K562 (cell line): ENCODE results near the gene C20orf141. TPM values are rescaled to one million over a fixed set of nuclear protein-coding genes. Genes with fewer than 3 reads are reported as not detected.

Experiments
- ATAC-seq: fragments of 200-7000 bp; cut with Tn5 transposase; 3 replicates; pipeline ENCODE4 v1.9.1; 2020; ENCODE audit warnings: moderate library complexity
- BruUV-seq: library from RNA; stranded (reverse); fragments of 400-500 nt; replicated peaks from 2 replicates; lab custom pipeline; 2021; lab: Mats Ljungman, UMichigan
- CTCF ChIA-PET: fragments of 300-600 bp; formaldehyde crosslinking; extraction: SDS; loops from one replicate; lab custom pipeline; 2021; ENCODE audit warnings: low intra/inter-chr PET ratio; lab: Yijun Ruan, JAX
- POLR2A ChIA-PET: fragments of 300-600, 350-650 bp; sonication (Branson Sonifier 250); formaldehyde crosslinking; extraction: SDS; loops from one replicate; lab custom pipeline; 2021; ENCODE audit warnings: antibody characterized with exemption, inconsistent platforms; lab: Yijun Ruan, JAX
- DNase-seq, 4 experiments: peaks; one replicate each; pipeline versions ENCODE4 v3.0.0 to v3.0.0-alpha.2; 2011 to 2018; ENCODE audit warnings: low spot score in 3 of 4, mixed read lengths in 3 of 4; ENCODE audit errors: extremely low read depth in 1 of 4
- FAIRE-seq: peaks from 2 replicates; lab custom pipeline; 2011; peaks lifted over from hg19 to GRCh38; lab: Jason Lieb, UNC
- H2AFZ ChIP-seq: 2 replicates; pipeline ENCODE4 v1.6.0; 2011; ENCODE audit warnings: low read depth, low read length, control low read depth, inconsistent platforms
- H3K27ac ChIP-seq: fragments of 200-600 bp; 3 replicates; pipeline ENCODE4 v1.8.0; 2011; ENCODE audit warnings: low read depth, mild to moderate bottlenecking, control low read depth, inconsistent platforms, low read length, moderate library complexity, mixed read lengths; ENCODE audit errors: extremely low read depth
- H3K27me3 ChIP-seq, 2 experiments: fragments of 300-600 bp in 1 of 2; 2 replicates in 1 of 2; 3 replicates in 1 of 2; pipeline versions ENCODE4 v1.6.0 to v1.8.0; 2011; ENCODE audit warnings: inconsistent platforms in 2 of 2, low read length in 2 of 2, mild to moderate bottlenecking in 1 of 2, mixed read lengths in 1 of 2, moderate library complexity in 1 of 2; ENCODE audit not compliant: control insufficient read depth in 2 of 2, insufficient read depth in 2 of 2
- H3K36me3 ChIP-seq: fragments of 300-600 bp; 3 replicates; pipeline ENCODE4 v1.8.0; 2011; ENCODE audit warnings: mild to moderate bottlenecking, low read length, inconsistent platforms; ENCODE audit not compliant: control insufficient read depth, insufficient read depth
- H3K4me1 ChIP-seq, 2 experiments: fragments of 200-600 bp in 1 of 2; replicated peaks in 1 of 2; 2 replicates in 1 of 2; 3 replicates in 1 of 2; pipeline versions ENCODE4 v1.5.1 to v1.8.0; 2011; ENCODE audit warnings: inconsistent platforms in 2 of 2, low read length in 2 of 2, mild to moderate bottlenecking in 1 of 2, mixed read lengths in 1 of 2, moderate library complexity in 1 of 2; ENCODE audit not compliant: control insufficient read depth in 2 of 2, insufficient read depth in 2 of 2
- H3K4me2 ChIP-seq: 2 replicates; pipeline ENCODE4 v1.6.1; 2011; ENCODE audit warnings: low read length, control low read depth, inconsistent platforms, mixed read lengths; ENCODE audit not compliant: insufficient read depth
- H3K4me3 ChIP-seq: fragments of 200-600 bp; sonication (generic), shearing (Covaris generic); 2 replicates; pipeline ENCODE4 v1.5.1; 2016; ENCODE audit warnings: control low read depth, inconsistent platforms
- H3K79me2 ChIP-seq: fragments of 200-600 bp; 3 replicates; pipeline ENCODE4 v1.8.0; 2011; ENCODE audit warnings: low read length, inconsistent platforms; ENCODE audit not compliant: control insufficient read depth, insufficient read depth
- H3K9ac ChIP-seq, 2 experiments: 2 replicates each; pipeline versions ENCODE4 v1.6.0 to v1.6.1; 2011; ENCODE audit warnings: low read depth in 2 of 2, low read length in 2 of 2, control low read depth in 1 of 2, inconsistent platforms in 1 of 2, mild to moderate bottlenecking in 1 of 2, mixed read lengths in 1 of 2; ENCODE audit not compliant: insufficient read depth in 1 of 2
- H3K9me1 ChIP-seq: one replicate; pipeline ENCODE4 v1.6.0; 2011; ENCODE audit warnings: inconsistent platforms, mild to moderate bottlenecking, low read length, moderate library complexity; ENCODE audit not compliant: control insufficient read depth, insufficient read depth
- H3K9me3 ChIP-seq: replicated peaks from 2 replicates; pipeline ENCODE4 v1.5.1; 2011; ENCODE audit warnings: low read depth, low read length, inconsistent platforms; ENCODE audit not compliant: control insufficient read depth, insufficient read depth
- H4K20me1 ChIP-seq: replicated peaks from 2 replicates; pipeline ENCODE4 v1.6.1; 2011; ENCODE audit warnings: low read length, inconsistent platforms, mixed read lengths; ENCODE audit not compliant: control insufficient read depth, insufficient read depth
- ATF7 ChIP-seq: fragments of 450-650 bp; IDR thresholded peaks from 2 replicates; pipeline ENCODE4 v1.7.1; 2014; ENCODE audit warnings: mild to moderate bottlenecking, moderate library complexity
- FOXP1 ChIP-seq: sonication (generic); formaldehyde crosslinking; IDR thresholded peaks from 2 replicates; pipeline ENCODE4 v1.8.0; 2022; ENCODE audit warnings: mild to moderate bottlenecking, missing genetic modification reagents
- LCOR ChIP-seq: sonication (generic); formaldehyde crosslinking; IDR thresholded peaks from 2 replicates; pipeline ENCODE4 v1.8.0; 2022; ENCODE audit warnings: mild to moderate bottlenecking, missing genetic modification reagents
- NCOA4 ChIP-seq: fragments of 450-650 bp; IDR thresholded peaks from 2 replicates; pipeline ENCODE4 v1.6.1; 2018; ENCODE audit warnings: mild to moderate bottlenecking; ENCODE audit not compliant: partially characterized antibody
- NEUROD1 ChIP-seq: fragments of 150-350 bp; IDR thresholded peaks from 2 replicates; pipeline ENCODE4 v1.6.1; 2014; ENCODE audit warnings: borderline replicate concordance, low read length, low read depth; ENCODE audit not compliant: partially characterized antibody
- PYGO2 ChIP-seq: fragments of 450-650 bp; IDR thresholded peaks from 2 replicates; pipeline ENCODE4 v1.6.1; 2016; ENCODE audit warnings: mild to moderate bottlenecking, missing genetic modification characterization, moderate library complexity, missing compliant biosample characterization
- RNF2 ChIP-seq: sonication (generic); IDR thresholded peaks from 2 replicates; pipeline ENCODE4 v1.6.1; 2016
- WGBS: fragments of 100-300 bp; shearing (Covaris generic); methylation state at CpG from one replicate; pipeline ENCODE4 v1.1.6; 2016; ENCODE audit warnings: low coverage, mixed read lengths; ENCODE audit not compliant: insufficient coverage; ENCODE audit errors: missing lambda C conversion rate; 5-methylcytosine and 5-hydroxymethylcytosine counted together
- in situ Hi-C: fragments of 300-500 bp; cut with MboI; formaldehyde crosslinking; loops from 4 replicates; pipeline ENCODE4 v1.15.0; 2018; ENCODE audit warnings: inconsistent platforms, mixed read lengths
- intact Hi-C: fragments of 100-400 bp; cut with micrococcal nuclease; formaldehyde crosslinking; loops from 2 replicates; pipeline ENCODE4 v1.14.2; 2022
- polyA plus RNA-seq, 8 experiments: library from polyadenylated mRNA; depleted of rRNA in 4 of 8; stranded (reverse) in 5 of 8; unstranded in 3 of 8; fragments of >200 nt; fragmentation: Nextera tagmentation in 2 of 8; fragmentation: Illumina TruSeq in 1 of 8; extraction: Ambion mirVana in 2 of 8; extraction: Trizol in 1 of 8; gene quantifications; 2 replicates each; pipeline versions ENCODE4 v1.2.1 to v1.2.3, GENCODE V29; 2011 to 2014; ENCODE audit warnings: inconsistent platforms in 1 of 8, missing spikeins in 1 of 8
- total RNA-seq, 7 experiments: library from RNA; depleted of rRNA in 6 of 7; stranded (reverse); fragments of >200 nt in 6 of 7; fragmentation: Illumina TruSeq in 2 of 7; extraction: Trizol in 2 of 7; gene quantifications; 2 replicates each; pipeline versions ENCODE4 v1.2.1 to v1.2.3, GENCODE V29; 2011 to 2021; ENCODE audit warnings: low replicate concordance in 1 of 7
- TF ChIP-seq, protein P1 (sequence below): fragments of 250-450 bp; sonication (Bioruptor Pico); IDR thresholded peaks from 2 replicates; pipeline ENCODE4 v1.8.0; 2021; ENCODE audit warnings: mild to moderate bottlenecking, moderate library complexity
- TF ChIP-seq, protein P2 (sequence below): fragments of 250-450 bp; sonication (Bioruptor Pico); IDR thresholded peaks from 2 replicates; pipeline ENCODE4 v1.5.1; 2021; ENCODE audit warnings: mild to moderate bottlenecking

C20orf141 gene
- total and polyA plus RNA-seq, 9 of the 15 experiments (the other 6 are each of a cell fraction or from before 2014, with no cell fraction given): not detected

DNA sequence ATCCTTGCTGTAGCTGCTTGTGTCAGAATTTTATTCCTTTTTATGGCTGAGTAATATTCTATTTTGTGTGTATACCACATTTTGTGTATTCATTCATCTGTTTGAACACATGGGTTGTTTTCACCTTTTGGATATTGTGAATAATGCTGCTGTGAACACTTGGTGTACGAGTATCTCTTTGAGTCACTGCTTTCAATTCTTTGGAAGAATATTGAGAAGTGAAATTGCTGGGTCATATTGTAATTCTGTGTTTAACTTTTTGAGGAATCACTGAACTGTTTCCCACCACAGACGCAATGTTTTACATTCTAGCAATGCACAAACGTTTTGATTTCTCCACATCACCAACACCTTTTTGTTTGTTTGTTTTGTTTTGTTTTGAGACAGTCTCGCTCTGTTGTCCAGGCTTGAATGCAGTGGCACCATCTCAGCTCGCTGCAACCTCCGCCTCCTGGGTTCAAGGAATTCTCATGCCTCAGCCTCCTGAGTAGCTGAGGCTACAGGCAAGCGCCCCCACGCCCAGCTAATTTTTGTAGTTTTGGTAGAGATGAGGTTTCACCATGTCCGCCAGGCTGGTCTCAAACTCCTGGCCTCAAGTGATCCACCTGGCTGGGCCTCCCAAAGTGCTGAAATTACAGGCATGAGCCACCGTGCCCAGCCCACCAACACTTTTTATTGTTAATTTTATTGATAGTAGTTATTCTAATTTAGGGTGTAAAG, 36.0 kb upstream of the C20orf141 start:
- no TSS peak for BruUV-seq
- Histone ChIP-seq H3K27me3 (peaks cover 0 to 4% of the 10 kb centered on the region in 2 experiments; a peak in 2 of 5 replicates), H3K9me1 (no peaks in the 10 kb centered on the region), H3K4me3 (no peak overlapping the region), H3K9me3 (no peaks in the 10 kb centered on the region), H3K4me1 (no peaks in the 10 kb centered on the region), H3K9ac (no peak overlapping the region), H3K27ac (no peak overlapping the region), H3K4me2 (no peak overlapping the region), H2AFZ (no peak overlapping the region; the same call in 1 of the 2 replicates), H3K79me2 (no peaks in the 10 kb centered on the region), H4K20me1 (no peaks in the 10 kb centered on the region), H3K36me3 (no peaks in the 10 kb centered on the region)
- intact Hi-C loops: no loop called here
- 44% methylated on average over 10 of the region's 10 CpGs for WGBS
- FAIRE-seq (no peak), ATAC-seq (no peak), DNase-seq (no peak)
- CTCF ChIA-PET: interaction anchor here (0.6 kb wide), 1 partner anchor 233 kb away, joined by 6 read pairs; no protein-coding TSS in a partner anchor
- POLR2A ChIA-PET: no interaction called here
- TF ChIP-seq NEUROD1 (no peak), RNF2 (no peak), NCOA4 (no peak), ATF7 (no peak), PYGO2 (tag) (no peak), FOXP1 (CRISPR knock-in tag) (no peak), LCOR (CRISPR knock-in tag) (no peak)
- TF ChIP-seq, protein P1, sequence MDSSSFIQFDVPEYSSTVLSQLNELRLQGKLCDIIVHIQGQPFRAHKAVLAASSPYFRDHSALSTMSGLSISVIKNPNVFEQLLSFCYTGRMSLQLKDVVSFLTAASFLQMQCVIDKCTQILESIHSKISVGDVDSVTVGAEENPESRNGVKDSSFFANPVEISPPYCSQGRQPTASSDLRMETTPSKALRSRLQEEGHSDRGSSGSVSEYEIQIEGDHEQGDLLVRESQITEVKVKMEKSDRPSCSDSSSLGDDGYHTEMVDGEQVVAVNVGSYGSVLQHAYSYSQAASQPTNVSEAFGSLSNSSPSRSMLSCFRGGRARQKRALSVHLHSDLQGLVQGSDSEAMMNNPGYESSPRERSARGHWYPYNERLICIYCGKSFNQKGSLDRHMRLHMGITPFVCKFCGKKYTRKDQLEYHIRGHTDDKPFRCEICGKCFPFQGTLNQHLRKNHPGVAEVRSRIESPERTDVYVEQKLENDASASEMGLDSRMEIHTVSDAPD (CRISPR knock-in tag): no peak
- TF ChIP-seq, protein P2, sequence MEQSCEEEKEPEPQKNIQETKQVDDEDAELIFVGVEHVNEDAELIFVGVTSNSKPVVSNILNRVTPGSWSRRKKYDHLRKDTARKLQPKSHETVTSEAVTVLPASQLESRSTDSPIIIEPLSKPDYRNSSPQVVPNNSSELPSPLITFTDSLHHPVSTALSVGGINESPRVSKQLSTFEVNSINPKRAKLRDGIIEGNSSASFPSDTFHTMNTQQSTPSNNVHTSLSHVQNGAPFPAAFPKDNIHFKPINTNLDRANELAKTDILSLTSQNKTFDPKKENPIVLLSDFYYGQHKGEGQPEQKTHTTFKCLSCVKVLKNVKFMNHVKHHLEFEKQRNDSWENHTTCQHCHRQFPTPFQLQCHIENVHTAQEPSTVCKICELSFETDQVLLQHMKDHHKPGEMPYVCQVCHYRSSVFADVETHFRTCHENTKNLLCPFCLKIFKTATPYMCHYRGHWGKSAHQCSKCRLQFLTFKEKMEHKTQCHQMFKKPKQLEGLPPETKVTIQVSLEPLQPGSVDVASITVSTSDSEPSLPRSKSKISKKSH (CRISPR knock-in tag): no peak
- in situ Hi-C loops: no loop called here
